NT2/D1 (cell line): ENCODE data around the gene CEACAM5.

Experiments used
- SUZ12 ChIP-seq: IDR thresholded peaks from 2 replicates; pipeline ENCODE4 v1.6.1; 2011; ENCODE audit not compliant: insufficient read length, insufficient read depth; ENCODE audit errors: extremely low read depth
- ZNF274 ChIP-seq: IDR thresholded peaks from 2 replicates; pipeline ENCODE4 v1.6.1; 2011; ENCODE audit warnings: mild to moderate bottlenecking, low read depth, low read length

- TF ChIP-seq ZNF274 (no peak), SUZ12 (no peak)
Measured at GRCh38 chr19:41748012-41748411, 39.6 kb downstream of the CEACAM5 start.
